Heart right ventricle (tissue), 16 donors: ENCODE measurements around the gene GNA12. TPM values are rescaled to one million over a fixed set of nuclear protein-coding genes. Genes with fewer than 3 reads are reported as not detected.

Source experiments
- ATAC-seq, 8 donors: fragments of 200-7000 bp; cut with Tn5 transposase; one replicate each; pipeline ENCODE4 v1.9.1; 2020; ENCODE audit warnings: mild to moderate bottlenecking in 8 of 8, moderate library complexity in 8 of 8, moderate number of reproducible peaks in 1 of 8
- DNase-seq, 2 donors: peaks; one replicate each; pipeline ENCODE4 v3.0.0-alpha.2; 2020
- H3K27ac ChIP-seq, 10 donors: fragments of 200-600 bp; sonication (generic) in 2 of 10; one replicate each; pipeline versions ENCODE4 v1.5.0 to v1.8.0; 2020 to 2022; ENCODE audit warnings: mild to moderate bottlenecking in 3 of 10
- H3K27me3 ChIP-seq, 7 donors: fragments of 200-600 bp; one replicate each; pipeline ENCODE4 v1.8.0; 2021 to 2022; ENCODE audit warnings: mild to moderate bottlenecking in 2 of 7
- H3K36me3 ChIP-seq, 9 donors: fragments of 200-600 bp; sonication (generic) in 1 of 9; one replicate each; pipeline versions ENCODE4 v1.5.0 to v1.8.0; 2020 to 2022; ENCODE audit warnings: mild to moderate bottlenecking in 2 of 9
- H3K4me1 ChIP-seq, 9 donors: fragments of 200-600 bp; sonication (generic) in 1 of 9; one replicate each; pipeline versions ENCODE4 v1.5.0 to v1.8.0; 2020 to 2022; ENCODE audit warnings: mild to moderate bottlenecking in 4 of 9
- H3K4me3 ChIP-seq, 10 donors: fragments of 200-600 bp; sonication (generic) in 2 of 10; one replicate each; pipeline versions ENCODE4 v1.5.0 to v1.8.0; 2020 to 2022; ENCODE audit warnings: mild to moderate bottlenecking in 7 of 10, moderate library complexity in 2 of 10
- H3K9me3 ChIP-seq, 11 donors: fragments of 200-600 bp in 10 of 11; sonication (generic) in 2 of 11; one replicate each; pipeline versions ENCODE4 v1.5.0 to v1.8.0; 2013 to 2022; ENCODE audit warnings: mild to moderate bottlenecking in 2 of 11, control low read depth in 1 of 11, moderate library complexity in 1 of 11
- CTCF ChIP-seq, 9 donors: fragments of 200-600 bp; sonication (generic) in 2 of 9; IDR thresholded peaks; one replicate each; pipeline versions ENCODE4 v1.5.0 to v1.8.0; 2021 to 2022; ENCODE audit warnings: antibody characterized with exemption in 9 of 9, mild to moderate bottlenecking in 5 of 9, moderate library complexity in 1 of 9
- WGBS, 2 donors: extraction: QIAGEN DNeasy Blood & Tissue Kit; methylation state at CpG; one replicate each; pipeline ENCODE4 v1.1.7; 2013; ENCODE audit warnings: inconsistent platforms in 1 of 2; 5-methylcytosine and 5-hydroxymethylcytosine counted together
- intact Hi-C, 10 donors: fragments of 100-400 bp; cut with DNase I; formaldehyde crosslinking; loops; one replicate each; pipeline versions ENCODE4 v1.11.1 to v1.14.2; 2022
- polyA plus RNA-seq, 2 donors: library from polyadenylated mRNA; stranded (reverse); fragments of 200-250 nt; gene quantifications; one replicate each; pipeline ENCODE4 v1.2.3, GENCODE V29; 2013
- total RNA-seq, 10 donors: library from RNA; stranded (reverse); fragmentation: NEBNext Ultra II Directional in 3 of 10; extraction: Animal tissue kit (Norgen Biotek cat#: 25700) in 3 of 10; gene quantifications; one replicate each; pipeline versions ENCODE4 v1.2.1 to v1.2.4, GENCODE V29; 2021 to 2023
- donor health status: Arrhythmogenic right ventricular cardiomyopathy.
- donor health status: ischemic (EF 13 %, LVEDD 7.1; RV severe dilation, severe dysfunction).
- donor health status: healthy with polysubstance abuse.
- donor health status: DM: no; HTN: yes; CAD: no.
- donor health status: DM: no; HTN: no; CAD: no.
- donor health status: ischemic (EF 25% LVEDD 6.9; RV normal size, moderate dysfunction).
- donor health status: ischemic (EF 25% LVEDD 5.7; RV mildly dilated, moderate dysfunction).
- donor health status: healthy.
- donor health status: DM: yes; HTN: yes; CAD: no.
- donor health status: Ischemic cardiomyopathy.
- donor health status: ischemic (EF 35%, LVEDD 5.7; RV mildly dilated, moderate dysfunction).
- donor health status: nonischemic (EF 11% LVEDD 7.7; RV severe dilation, severe dysfunction).
- donor health status: DM: yes; HTN: yes; CAD: no.
- donor health status: PGD.
- donor health status: ischemic (EF 29% LVEDD 5.4; RV normal size, mild dysfunction).
- donor health status: nonischemic (EF 23%, LVEDD 6.1; RV moderate dilation, normal function).

The GNA12 gene
- total and polyA plus RNA-seq, 12 donors = 6.4 to 46.4 (median 33.9) TPM

DNA sequence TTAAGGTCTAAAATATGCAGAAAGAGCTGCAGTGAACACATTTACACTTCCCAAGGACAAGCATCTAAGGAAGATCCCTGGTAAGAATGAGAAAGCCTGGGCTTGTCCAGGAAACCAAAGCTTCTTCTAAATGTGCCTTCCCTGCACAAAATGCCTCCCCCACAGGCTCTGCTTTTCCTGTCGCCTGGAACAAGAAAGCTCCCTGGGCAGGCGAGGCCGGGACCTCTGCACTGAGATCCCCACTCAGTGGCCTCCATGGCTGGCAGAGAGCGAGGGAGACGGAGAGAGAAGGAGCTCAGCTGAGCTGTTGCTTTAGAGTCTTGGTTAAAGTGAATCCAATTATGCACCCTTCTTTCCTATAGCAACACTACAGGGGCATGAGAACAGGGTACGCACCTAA, 80.5 kb downstream of the GNA12 start:
- 62 to 66% methylated on average over 6 of the region's 6 CpGs for WGBS, 2 donors
- ATAC-seq (peak in 1 of 8 donors; percentile 1), DNase-seq (no peak)
- peak overlapping the region in 8 of 10 donors; percentile 1 to 49 (median 23) for H3K4me3 ChIP-seq
- H3K27ac ChIP-seq = peak overlapping the region; percentile 61 to 99 (median 94)
- TF ChIP-seq CTCF (IDR thresholded peaks at IDR 0.05) = no peak
- intact Hi-C loops = loop anchor here in 8 of 10 donors (2.0 to 10.0 kb wide), 9 partner anchors 34 to 99 kb away; partner anchors contain the start of gene GNA12 (in 4 of the 8)
- H3K9me3 ChIP-seq = no peaks in the 10 kb centered on the region
- no peaks in the 10 kb centered on the region for H3K27me3 ChIP-seq
- H3K4me1 ChIP-seq = peaks cover 22 to 58% (median 55%) of the 10 kb centered on the region in 9 donors
- no peaks in the 10 kb centered on the region for H3K36me3 ChIP-seq

DNA sequence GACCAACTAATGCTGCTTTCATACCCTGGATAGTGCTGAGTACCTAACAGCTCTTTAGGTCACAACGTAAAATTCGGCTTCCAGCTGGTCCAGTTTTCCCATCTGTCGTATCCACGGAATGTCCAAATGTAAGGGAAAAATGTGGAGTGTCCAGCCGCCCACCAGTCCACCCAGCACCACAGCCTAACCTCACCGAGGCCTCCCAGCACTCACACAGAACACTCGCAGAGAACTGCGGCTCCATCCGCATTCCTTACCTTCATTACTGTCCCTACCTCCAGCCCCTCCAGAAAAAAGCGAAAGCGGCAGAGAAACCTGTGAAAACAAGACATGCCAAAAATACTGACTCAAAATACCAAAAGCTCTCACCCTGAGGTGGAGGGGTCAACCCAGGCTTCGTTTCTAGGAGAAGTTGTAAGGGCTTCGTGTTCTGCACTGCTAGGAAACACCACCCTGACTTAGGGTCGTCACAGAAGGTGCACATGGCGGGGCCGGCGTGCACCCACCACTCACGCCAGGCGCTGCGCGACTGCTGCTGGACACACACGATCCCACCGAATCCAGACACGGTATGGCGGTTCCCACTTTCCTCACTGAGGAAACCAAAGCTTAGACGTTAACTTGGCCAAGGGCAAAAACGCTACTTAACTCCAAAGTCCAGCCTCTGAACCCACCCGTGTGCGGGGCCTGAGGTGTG, 82.2 kb downstream of the GNA12 start:
- Histone ChIP-seq H3K9me3 (no peaks in the 10 kb centered on the region), H3K27me3 (no peaks in the 10 kb centered on the region), H3K27ac (peak overlapping the region; percentile 90 to 99 (median 94)), H3K4me3 (peak overlapping the region in 2 of 10 donors; percentile 40 to 49), H3K4me1 (peaks cover 30 to 74% (median 71%) of the 10 kb centered on the region in 9 donors), H3K36me3 (no peaks in the 10 kb centered on the region)
- DNase-seq (no peak), ATAC-seq (no peak)
- WGBS, 2 donors = 92% methylated on average over 29 of the region's 29 CpGs
- no peak for TF ChIP-seq CTCF (IDR thresholded peaks at IDR 0.05)
- intact Hi-C loops = loop anchor here in 8 of 10 donors (2.0 to 10.0 kb wide), 10 partner anchors 35 to 100 kb away; partner anchors contain the start of gene GNA12 (in 4 of the 8)

DNA sequence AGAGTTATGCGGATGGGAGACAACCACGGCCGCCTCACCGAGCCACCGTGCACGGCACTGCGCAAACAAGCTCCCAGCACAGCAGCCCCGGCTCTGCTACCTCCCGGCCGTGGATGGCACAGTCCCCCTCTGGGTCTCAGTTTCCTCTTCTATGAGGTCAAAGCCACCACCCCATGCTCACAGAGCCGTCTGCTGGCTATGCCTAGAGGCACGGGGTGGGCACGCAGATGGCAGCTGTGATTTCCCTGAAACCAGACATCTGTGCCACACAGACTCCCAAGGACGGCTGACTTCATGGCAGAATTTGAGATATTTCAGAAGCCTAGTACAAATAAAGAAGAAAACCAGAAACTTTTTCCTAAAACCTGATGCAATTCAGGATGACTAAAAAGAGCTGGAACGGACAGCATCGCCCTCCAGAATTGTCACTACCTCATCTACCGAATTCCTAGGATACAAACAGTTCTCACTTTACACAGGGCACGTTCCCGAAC, 82.9 kb downstream of the GNA12 start:
- no peak for ATAC-seq
- Histone ChIP-seq H3K4me3 (peak overlapping the region in 1 of 10 donors; percentile 11), H3K9me3 (no peaks in the 10 kb centered on the region), H3K36me3 (peaks cover 0 to 3% (median 0%) of the 10 kb centered on the region in 9 donors), H3K27ac (peak overlapping the region in 9 of 10 donors; percentile 83 to 99 (median 92)), H3K4me1 (peaks cover 30 to 79% (median 71%) of the 10 kb centered on the region in 9 donors), H3K27me3 (no peaks in the 10 kb centered on the region)
- WGBS, 2 donors = 88 to 91% methylated on average over 19 of the region's 19 CpGs
- no peak for TF ChIP-seq CTCF (IDR thresholded peaks at IDR 0.05)
- intact Hi-C loops = loop anchor here in 8 of 10 donors (2.0 to 10.0 kb wide), 9 partner anchors 36 to 101 kb away; partner anchors contain the start of gene GNA12 (in 3 of the 8)
- DNase-seq = no peak

DNA sequence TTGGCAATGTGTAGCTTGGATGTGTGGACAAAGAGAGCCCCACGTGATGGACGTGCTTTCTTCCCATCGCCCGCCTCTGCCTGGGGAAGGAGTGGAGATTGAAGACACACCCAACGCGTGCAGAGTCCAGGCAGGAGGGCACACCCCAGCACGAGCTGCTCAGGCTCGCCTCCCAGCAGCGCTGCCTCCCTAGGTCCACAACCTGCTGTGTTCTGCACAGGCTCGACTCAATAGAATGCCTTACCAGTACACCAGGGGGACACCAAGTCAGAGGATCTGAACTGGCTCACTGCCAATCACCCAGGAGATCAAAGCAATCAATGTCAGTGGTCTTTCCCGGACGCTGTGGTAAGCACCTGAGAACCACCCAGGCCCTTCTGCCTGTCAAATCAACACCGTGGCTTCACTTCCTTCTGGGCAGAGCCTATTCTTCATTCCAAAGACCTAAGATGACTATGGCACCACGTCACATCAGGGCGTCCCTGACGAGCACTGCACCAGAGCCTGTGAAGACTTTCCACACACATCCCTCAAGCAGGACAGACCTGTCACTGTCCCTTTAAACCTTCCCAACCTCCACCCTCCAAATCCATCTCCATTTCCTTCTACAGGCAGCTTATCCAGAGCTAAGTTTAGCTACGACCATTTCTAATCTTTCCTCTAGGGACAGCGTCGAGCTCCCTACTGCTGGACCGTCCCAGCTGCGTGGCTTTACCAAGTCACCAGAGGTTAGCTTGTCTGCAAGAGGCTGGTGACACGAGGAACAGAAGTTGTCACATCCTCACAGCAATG, 83.8 kb downstream of the GNA12 start:
- intact Hi-C loops = loop anchor here in 8 of 10 donors (2.0 to 10.0 kb wide), 9 partner anchors 37 to 102 kb away; partner anchors contain the start of gene GNA12 (in 3 of the 8)
- TF ChIP-seq CTCF (IDR thresholded peaks at IDR 0.05) = peak in 7 of 9 donors; percentile 35 to 65 (median 54)
- WGBS, 2 donors = 31 to 32% methylated on average over 22 of the region's 22 CpGs
- H3K4me3 ChIP-seq = peak overlapping the region in 5 of 10 donors; percentile 11 to 27 (median 22)
- H3K4me1 ChIP-seq = peaks cover 30 to 80% (median 71%) of the 10 kb centered on the region in 9 donors
- H3K9me3 ChIP-seq = peaks cover 0 to 3% (median 0%) of the 10 kb centered on the region in 11 donors
- no peaks in the 10 kb centered on the region for H3K27me3 ChIP-seq
- ATAC-seq (peak; percentile 68 to 86 (median 76)), DNase-seq (peak; percentile 52 to 79)
- peak overlapping the region; percentile 52 to 99 (median 91) for H3K27ac ChIP-seq
- H3K36me3 ChIP-seq = peaks cover 0 to 3% (median 0%) of the 10 kb centered on the region in 9 donors
